ENCODE measurements around the gene NUMB.

The NUMB gene

GRCh38 chr14:73261075-73261474 lies 197.3 kb downstream of the NUMB start:
- DNase-seq, result no peak

GRCh38 chr14:73260574-73260973 lies 197.8 kb downstream of the NUMB start:
- no peak for DNase-seq

GRCh38 chr14:73259837-73260236 lies 198.5 kb downstream of the NUMB start:
- DNase-seq, result no peak

GRCh38 chr14:73258845-73259611 lies 199.3 kb downstream of the NUMB start:
- no peak for DNase-seq

GRCh38 chr14:73258076-73258475 lies 200.3 kb downstream of the NUMB start:
- no peak for DNase-seq

- no peak for DNase-seq
Observed at GRCh38 chr14:73255693-73256225, 202.6 kb downstream of the NUMB start.

GRCh38 chr14:73255005-73255400 lies 203.3 kb downstream of the NUMB start:
- no peak for DNase-seq

GRCh38 chr14:73254247-73255004 lies 203.9 kb downstream of the NUMB start:
- no peak for DNase-seq

GRCh38 chr14:73253721-73254120 lies 204.6 kb downstream of the NUMB start:
- DNase-seq, result no peak

GRCh38 chr14:73253323-73253610 lies 205.1 kb downstream of the NUMB start:
- no peak for DNase-seq

- no peak for DNase-seq
Observed at GRCh38 chr14:73252491-73253322, 205.6 kb downstream of the NUMB start.

GRCh38 chr14:73251516-73252215 lies 206.7 kb downstream of the NUMB start:
- no peak for DNase-seq

- DNase-seq, result no peak
Observed at GRCh38 chr14:73250781-73251500, 207.4 kb downstream of the NUMB start.

GRCh38 chr14:73250317-73250713 lies 208.0 kb downstream of the NUMB start:
- DNase-seq, result no peak

- no peak for DNase-seq
Observed at GRCh38 chr14:73249564-73250316, 208.6 kb downstream of the NUMB start.

- no peak for DNase-seq
Observed at GRCh38 chr14:73249108-73249507, 209.2 kb downstream of the NUMB start.

GRCh38 chr14:73248108-73248868 lies 210.1 kb downstream of the NUMB start:
- DNase-seq, result no peak

GRCh38 chr14:73246387-73247150 lies 211.8 kb downstream of the NUMB start:
- no peak for DNase-seq

Measured in right kidney (tissue), 1 donor.